ENCODE measurements around the gene TSC22D2. TPM values are rescaled to one million over a fixed set of nuclear protein-coding genes. Genes with fewer than 3 reads are reported as not detected.

The TSC22D2 gene
- total and polyA plus RNA-seq, 2 of the 8 experiments (the other 6 are each of a cell fraction or from before 2014, with no cell fraction given), result 3.4 to 27.6 TPM

GRCh38 chr3:150433347-150433746, 25.2 kb downstream of the TSC22D2 start:
- Histone ChIP-seq H2AFZ (ENCODE audit: low read length) (no peak overlapping the region), H2BK12ac (ENCODE audit: low read depth, low read length) (no peak overlapping the region), H3K36me3 (ENCODE audit: control insufficient read depth in 2 of 4, insufficient read depth in 4 of 4, low read length in 3 of 4) (no peaks in the 10 kb centered on the region), H3K27ac (ENCODE audit: low read depth, low read length) (no peak overlapping the region), H3K4me3 (ENCODE audit: extremely low read depth in 1 of 4, insufficient read depth in 2 of 4, low read depth in 3 of 4, low read length in 4 of 4) (no peak overlapping the region), H4K8ac (ENCODE audit: extremely low read depth, insufficient read depth, low read length) (no peak overlapping the region), H3K4me1 (replicated peaks in 1 of 4; ENCODE audit: control insufficient read depth in 3 of 4, insufficient read depth in 4 of 4, low read length in 3 of 4) (peaks cover 0 to 10% (median 0%) of the 10 kb centered on the region in 4 experiments; a peak in 2 of 7 replicates), H3K9ac (replicated peaks in 1 of 4; ENCODE audit: extremely low read depth in 1 of 4, low read depth in 3 of 4, low read length in 3 of 4) (no peak overlapping the region), H3K23me2 (ENCODE audit: low read depth, low read length) (no peaks in the 10 kb centered on the region), H2AK5ac (ENCODE audit: low read depth, low read length) (no peak overlapping the region), H3K9me3 (ENCODE audit: insufficient read depth in 2 of 2, low read depth in 1 of 2, low read length in 1 of 2) (no peaks in the 10 kb centered on the region), H3K27me3 (replicated peaks in 1 of 4; ENCODE audit: control insufficient read depth in 3 of 4, extremely low read depth in 1 of 4, insufficient read depth in 3 of 4, low read length in 3 of 4) (no peaks in the 10 kb centered on the region), H3K79me2 (ENCODE audit: control insufficient read depth in 1 of 2, insufficient read depth in 2 of 2, low read length in 2 of 2) (peaks cover 0 to 70% of the 10 kb centered on the region in 2 experiments; a peak in 2 of 4 replicates), H3K14ac (ENCODE audit: insufficient read length) (no peak overlapping the region), H2BK120ac (replicated peaks; ENCODE audit: low read depth, low read length) (no peak overlapping the region), H3K56ac (replicated peaks; ENCODE audit: insufficient read length, low read depth, low read length) (no peak overlapping the region), H2BK20ac (ENCODE audit: low read length) (no peak overlapping the region), H4K5ac (ENCODE audit: insufficient read length, low read depth, low read length) (no peak overlapping the region), H2BK5ac (ENCODE audit: low read depth, low read length) (no peak overlapping the region), H3K4me2 (ENCODE audit: insufficient read depth in 1 of 2, low read depth in 2 of 2, low read length in 2 of 2) (no peak overlapping the region), H3K18ac (ENCODE audit: extremely low read depth, low read length) (no peak overlapping the region), H4K91ac (replicated peaks; ENCODE audit: insufficient read length, low read length) (no peak overlapping the region), H3K79me1 (ENCODE audit: low read depth, low read length) (no peaks in the 10 kb centered on the region; the same call in 1 of the 2 replicates), H2BK15ac (ENCODE audit: low read length) (no peak overlapping the region), H4K20me1 (replicated peaks in 1 of 2; ENCODE audit: control insufficient read depth in 1 of 2, insufficient read depth in 2 of 2, low read length in 2 of 2) (peaks cover 0 to 2% of the 10 kb centered on the region in 2 experiments), H3K23ac (ENCODE audit: insufficient read length) (no peak overlapping the region), H3K4ac (replicated peaks; ENCODE audit: insufficient read length, low read depth, low read length) (no peak overlapping the region)
- no peak for FAIRE-seq
- 88% methylated on average over 5 of the region's 5 CpGs; no CpG with 5 or more reads in 1 of the 2 experiments for WGBS, 2 experiments (ENCODE audit: extremely low coverage in 1 of 2, insufficient coverage in 1 of 2, insufficient read length in 1 of 2, insufficient replicate concordance in 2 of 2, low coverage in 1 of 2, low lambda C conversion rate in 2 of 2, missing lambda C conversion rate in 1 of 2)
- POLR2A ChIA-PET (ENCODE audit: partially characterized antibody), result interaction anchor here (1.0 to 3.0 kb wide), 5 partner anchors 9 to 192 kb away, joined by 3 to 15 read pairs (median 4); partner anchors contain the start of gene TSC22D2
- TF ChIP-seq CBX5 (IDR thresholded peaks at IDR 0.05; ENCODE audit: low read depth, low read length) (no peak), TCF12 (IDR thresholded peaks at IDR 0.05; ENCODE audit: low read depth, low read length) (no peak), YY1 (IDR thresholded peaks at IDR 0.05; ENCODE audit: low read depth, low read length) (no peak), SP4 (IDR thresholded peaks at IDR 0.05; ENCODE audit: low read length) (no peak), SIN3A (conservative IDR thresholded peaks at IDR 0.05 in 1 of 2, IDR thresholded peaks at IDR 0.05 in 1 of 2; ENCODE audit: low read depth in 1 of 2, low read length in 2 of 2) (no peak), NRF1 (IDR thresholded peaks at IDR 0.05; ENCODE audit: low read depth, low read length) (no peak), SRF (IDR thresholded peaks at IDR 0.05; ENCODE audit: low read depth, low read length) (no peak), KDM5A (IDR thresholded peaks at IDR 0.05; ENCODE audit: low read length) (no peak), BACH1 (IDR thresholded peaks at IDR 0.05; ENCODE audit: low read length) (no peak), GABPA (IDR thresholded peaks at IDR 0.05; ENCODE audit: borderline replicate concordance, insufficient read depth, low read length) (no peak)
- CTCF ChIA-PET (ENCODE audit: partially characterized antibody), result interaction anchor here (0.9 to 2.3 kb wide), 5 partner anchors 8 to 183 kb away, joined by 3 to 6 read pairs (median 3); no protein-coding TSS in a partner anchor
- DNase-seq (ENCODE audit: low read depth in 1 of 2, low spot score in 2 of 2), result no peak

Data from H1 (cell line).